HepG2 (cell line): ENCODE data around the gene DHX8. TPM values are rescaled to one million over a fixed set of nuclear protein-coding genes. Genes with fewer than 3 reads are reported as not detected.

Experiments
- CHD4 ChIP-seq: fragments of 200-600 bp; sonication (generic); IDR thresholded peaks from 2 replicates; pipeline ENCODE4 v1.7.0; 2017; ENCODE audit warnings: mild to moderate bottlenecking, low read length, borderline replicate concordance
- FOXC1 ChIP-seq: sonication (generic); formaldehyde crosslinking; IDR thresholded peaks from 2 replicates; pipeline ENCODE4 v1.8.0; 2022; ENCODE audit warnings: mild to moderate bottlenecking, missing genetic modification reagents, borderline replicate concordance
- HIVEP1 ChIP-seq: sonication (generic); formaldehyde crosslinking; IDR thresholded peaks from 2 replicates; pipeline ENCODE4 v1.4.0; 2020; ENCODE audit warnings: mild to moderate bottlenecking, missing genetic modification reagents
- HNRNPL ChIP-seq: fragments of 200-400 bp; formaldehyde crosslinking; IDR thresholded peaks from 2 replicates; pipeline ENCODE4 v1.6.1; 2017; ENCODE audit warnings: mild to moderate bottlenecking, low read depth, low read length
- HNRNPUL1 ChIP-seq: fragments of 200-400 bp; formaldehyde crosslinking; IDR thresholded peaks from 2 replicates; pipeline ENCODE4 v1.6.1; 2017; ENCODE audit warnings: low read depth, mild to moderate bottlenecking, low read length, moderate library complexity
- KAT2B ChIP-seq: fragments of 150-350 bp; IDR thresholded peaks from 2 replicates; pipeline ENCODE4 v1.6.1; 2014; ENCODE audit warnings: low read depth, low read length, borderline replicate concordance
- KLF11 ChIP-seq: IDR thresholded peaks from 2 replicates; pipeline ENCODE4 v1.6.1; 2016; ENCODE audit warnings: missing compliant biosample characterization
- MTA1 ChIP-seq: sonication (generic); formaldehyde crosslinking; IDR thresholded peaks from 2 replicates; pipeline ENCODE4 v1.4.0; 2020; ENCODE audit warnings: missing genetic modification reagents, mild to moderate bottlenecking, borderline replicate concordance
- RBM39 ChIP-seq: fragments of 200-400 bp; formaldehyde crosslinking; IDR thresholded peaks from one replicate; pipeline ENCODE4 v1.6.1; 2018; ENCODE audit warnings: antibody characterized with exemption, mild to moderate bottlenecking, low read depth, low read length; ENCODE audit not compliant: poor library complexity, severe bottlenecking
- RFX1 ChIP-seq: fragments of 450-650 bp; IDR thresholded peaks from 2 replicates; pipeline ENCODE4 v1.6.1; 2017
- SP1 ChIP-seq, 2 experiments: fragments of 450-650 bp in 1 of 2; sonication (generic) in 1 of 2; formaldehyde crosslinking in 1 of 2; IDR thresholded peaks; 2 replicates each; pipeline versions ENCODE4 v1.4.0 to v1.6.1; 2016 to 2020; ENCODE audit warnings: missing genetic modification reagents in 1 of 2
- ZBTB3 ChIP-seq: sonication (generic); formaldehyde crosslinking; IDR thresholded peaks from 2 replicates; pipeline ENCODE4 v1.4.0; 2020; ENCODE audit warnings: low read depth, mild to moderate bottlenecking, moderate library complexity, missing genetic modification reagents, borderline replicate concordance
- ZMYM2 ChIP-seq: sonication (generic); formaldehyde crosslinking; IDR thresholded peaks from 2 replicates; pipeline ENCODE4 v1.8.0; 2022; ENCODE audit warnings: mild to moderate bottlenecking, missing genetic modification reagents
- ZNF12 ChIP-seq: sonication (generic); formaldehyde crosslinking; IDR thresholded peaks from 2 replicates; pipeline ENCODE4 v1.5.0; 2020; ENCODE audit warnings: missing genetic modification reagents
- ZNF343 ChIP-seq: sonication (generic); formaldehyde crosslinking; IDR thresholded peaks from 2 replicates; pipeline ENCODE4 v1.4.0; 2020; ENCODE audit warnings: mild to moderate bottlenecking, missing genetic modification reagents
- ZNF777 ChIP-seq: sonication (generic); formaldehyde crosslinking; IDR thresholded peaks from 2 replicates; pipeline ENCODE4 v1.4.0; 2020; ENCODE audit warnings: missing genetic modification reagents
- polyA plus RNA-seq, 8 experiments: library from polyadenylated mRNA; depleted of rRNA in 3 of 8; stranded (reverse) in 7 of 8; unstranded in 1 of 8; fragments of >200 nt; fragmentation: Illumina TruSeq in 4 of 8; extraction: Trizol in 4 of 8; gene quantifications; 2 replicates each; pipeline versions ENCODE4 v1.2.1 to v1.2.3, GENCODE V29; 2011 to 2016; ENCODE audit warnings: low read depth in 4 of 8, missing spikeins in 1 of 8, mixed read lengths in 1 of 8; ENCODE audit not compliant: insufficient read depth in 1 of 8
- total RNA-seq, 5 experiments: library from RNA; depleted of rRNA; stranded (reverse); fragments of >200 nt; fragmentation: Illumina TruSeq; extraction: Trizol; gene quantifications; 2 replicates each; pipeline ENCODE4 v1.2.3, GENCODE V29; 2016; ENCODE audit warnings: low read depth in 1 of 5
- TF ChIP-seq, protein P1 (sequence below): sonication (generic); formaldehyde crosslinking; IDR thresholded peaks from 2 replicates; pipeline ENCODE4 v1.9.0; 2021; ENCODE audit warnings: missing genetic modification reagents, borderline replicate concordance
- TF ChIP-seq, protein P2 (sequence below): sonication (generic); formaldehyde crosslinking; IDR thresholded peaks from 2 replicates; pipeline ENCODE4 v1.8.1; 2023; ENCODE audit warnings: mild to moderate bottlenecking, moderate library complexity, missing genetic modification reagents
- TF ChIP-seq, protein P3 (sequence below): sonication (generic); formaldehyde crosslinking; IDR thresholded peaks from 2 replicates; pipeline ENCODE4 v1.4.0; 2020; ENCODE audit warnings: missing genetic modification reagents, borderline replicate concordance
- TF ChIP-seq, protein P4 (sequence below): sonication (generic); formaldehyde crosslinking; IDR thresholded peaks from 2 replicates; pipeline ENCODE4 v1.4.0; 2020; ENCODE audit warnings: missing genetic modification reagents
- TF ChIP-seq, protein P5 (sequence below): sonication (generic); formaldehyde crosslinking; IDR thresholded peaks from 2 replicates; pipeline ENCODE4 v1.5.1; 2020; ENCODE audit warnings: missing genetic modification reagents, mild to moderate bottlenecking, borderline replicate concordance

Gene DHX8
- total and polyA plus RNA-seq, 2 of the 13 experiments (the other 11 are each of a cell fraction or from before 2014, with no cell fraction given): 24.8 to 48.9 TPM

DNA sequence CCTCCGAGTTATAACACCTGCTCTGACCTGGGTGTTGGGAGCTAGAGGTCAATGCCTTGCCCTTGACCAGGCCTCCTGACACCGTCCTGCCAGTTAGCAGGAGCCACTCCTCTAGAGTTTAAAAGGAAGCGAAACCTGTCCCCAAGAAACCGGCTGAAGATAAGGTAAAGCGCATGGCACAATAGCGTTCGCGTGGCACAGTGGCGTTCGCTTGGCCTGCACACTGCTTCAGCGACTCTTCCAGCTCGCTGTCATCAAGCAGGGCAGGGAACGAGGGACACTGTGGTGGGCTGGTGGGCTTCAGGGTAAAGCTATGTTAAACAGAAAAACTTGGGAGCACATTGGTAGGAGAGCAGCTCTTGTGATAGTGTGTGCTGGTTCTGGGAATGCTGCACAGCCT lies 90.6 kb downstream of the DHX8 start (continued):
- TF ChIP-seq SP1 (IDR thresholded peaks at IDR 0.05) (no peak), SP1 (CRISPR knock-in tag; IDR thresholded peaks at IDR 0.05) (no peak), FOXC1 (CRISPR knock-in tag) (0 out of 2 replicates have a peak, but pooled peaks have one; percentile 10), HNRNPUL1 (no peak), ZNF12 (no peak), ZNF343 (no peak), ZMYM2 (CRISPR knock-in tag) (no peak), ZNF777 (CRISPR knock-in tag) (0 out of 2 replicates have a peak, but pooled peaks have one; percentile 10), RFX1 (no peak), MTA1 (peak; percentile 76; the same call in 1 of the 2 replicates), RBM39 (no peak), KLF11 (no peak), HNRNPL (0 out of 2 replicates have a peak, but pooled peaks have one; percentile 59), CHD4 (0 out of 2 replicates have a peak, but pooled peaks have one; percentile 4), KAT2B (no peak), ZBTB3 (CRISPR knock-in tag) (no peak), HIVEP1 (CRISPR knock-in tag) (0 out of 2 replicates have a peak, but pooled peaks have one; percentile 8)
- TF ChIP-seq, protein P1, sequence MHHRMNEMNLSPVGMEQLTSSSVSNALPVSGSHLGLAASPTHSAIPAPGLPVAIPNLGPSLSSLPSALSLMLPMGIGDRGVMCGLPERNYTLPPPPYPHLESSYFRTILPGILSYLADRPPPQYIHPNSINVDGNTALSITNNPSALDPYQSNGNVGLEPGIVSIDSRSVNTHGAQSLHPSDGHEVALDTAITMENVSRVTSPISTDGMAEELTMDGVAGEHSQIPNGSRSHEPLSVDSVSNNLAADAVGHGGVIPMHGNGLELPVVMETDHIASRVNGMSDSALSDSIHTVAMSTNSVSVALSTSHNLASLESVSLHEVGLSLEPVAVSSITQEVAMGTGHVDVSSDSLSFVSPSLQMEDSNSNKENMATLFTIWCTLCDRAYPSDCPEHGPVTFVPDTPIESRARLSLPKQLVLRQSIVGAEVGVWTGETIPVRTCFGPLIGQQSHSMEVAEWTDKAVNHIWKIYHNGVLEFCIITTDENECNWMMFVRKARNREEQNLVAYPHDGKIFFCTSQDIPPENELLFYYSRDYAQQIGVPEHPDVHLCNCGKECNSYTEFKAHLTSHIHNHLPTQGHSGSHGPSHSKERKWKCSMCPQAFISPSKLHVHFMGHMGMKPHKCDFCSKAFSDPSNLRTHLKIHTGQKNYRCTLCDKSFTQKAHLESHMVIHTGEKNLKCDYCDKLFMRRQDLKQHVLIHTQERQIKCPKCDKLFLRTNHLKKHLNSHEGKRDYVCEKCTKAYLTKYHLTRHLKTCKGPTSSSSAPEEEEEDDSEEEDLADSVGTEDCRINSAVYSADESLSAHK: no peak
- TF ChIP-seq, protein P2, sequence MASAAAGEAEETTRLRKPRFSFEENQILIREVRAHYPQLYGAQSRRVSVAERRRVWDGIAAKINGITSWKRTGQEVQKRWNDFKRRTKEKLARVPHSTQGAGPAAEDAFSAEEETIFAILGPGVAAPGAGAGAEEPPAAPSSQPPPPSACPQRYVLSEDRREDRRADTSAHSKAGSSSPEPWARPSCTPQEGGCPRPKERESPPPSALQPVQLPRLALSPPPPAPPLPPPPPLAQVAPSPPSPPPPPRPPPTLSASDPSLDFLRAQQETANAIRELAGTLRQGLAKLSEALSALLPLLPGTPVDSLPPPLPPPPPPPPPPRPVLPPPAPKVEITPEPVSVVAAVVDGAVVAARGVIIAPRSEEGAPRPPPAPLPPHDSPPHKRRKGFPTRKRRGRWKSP (CRISPR knock-in tag): no peak
- TF ChIP-seq, protein P3, sequence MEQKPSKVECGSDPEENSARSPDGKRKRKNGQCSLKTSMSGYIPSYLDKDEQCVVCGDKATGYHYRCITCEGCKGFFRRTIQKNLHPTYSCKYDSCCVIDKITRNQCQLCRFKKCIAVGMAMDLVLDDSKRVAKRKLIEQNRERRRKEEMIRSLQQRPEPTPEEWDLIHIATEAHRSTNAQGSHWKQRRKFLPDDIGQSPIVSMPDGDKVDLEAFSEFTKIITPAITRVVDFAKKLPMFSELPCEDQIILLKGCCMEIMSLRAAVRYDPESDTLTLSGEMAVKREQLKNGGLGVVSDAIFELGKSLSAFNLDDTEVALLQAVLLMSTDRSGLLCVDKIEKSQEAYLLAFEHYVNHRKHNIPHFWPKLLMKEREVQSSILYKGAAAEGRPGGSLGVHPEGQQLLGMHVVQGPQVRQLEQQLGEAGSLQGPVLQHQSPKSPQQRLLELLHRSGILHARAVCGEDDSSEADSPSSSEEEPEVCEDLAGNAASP (CRISPR knock-in tag): peak; percentile 26; the same call in 1 of the 2 replicates
- TF ChIP-seq, protein P4, sequence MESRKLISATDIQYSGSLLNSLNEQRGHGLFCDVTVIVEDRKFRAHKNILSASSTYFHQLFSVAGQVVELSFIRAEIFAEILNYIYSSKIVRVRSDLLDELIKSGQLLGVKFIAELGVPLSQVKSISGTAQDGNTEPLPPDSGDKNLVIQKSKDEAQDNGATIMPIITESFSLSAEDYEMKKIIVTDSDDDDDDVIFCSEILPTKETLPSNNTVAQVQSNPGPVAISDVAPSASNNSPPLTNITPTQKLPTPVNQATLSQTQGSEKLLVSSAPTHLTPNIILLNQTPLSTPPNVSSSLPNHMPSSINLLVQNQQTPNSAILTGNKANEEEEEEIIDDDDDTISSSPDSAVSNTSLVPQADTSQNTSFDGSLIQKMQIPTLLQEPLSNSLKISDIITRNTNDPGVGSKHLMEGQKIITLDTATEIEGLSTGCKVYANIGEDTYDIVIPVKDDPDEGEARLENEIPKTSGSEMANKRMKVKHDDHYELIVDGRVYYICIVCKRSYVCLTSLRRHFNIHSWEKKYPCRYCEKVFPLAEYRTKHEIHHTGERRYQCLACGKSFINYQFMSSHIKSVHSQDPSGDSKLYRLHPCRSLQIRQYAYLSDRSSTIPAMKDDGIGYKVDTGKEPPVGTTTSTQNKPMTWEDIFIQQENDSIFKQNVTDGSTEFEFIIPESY (CRISPR knock-in tag): peak; percentile 6; the same call in 1 of the 2 replicates
- TF ChIP-seq, protein P5, sequence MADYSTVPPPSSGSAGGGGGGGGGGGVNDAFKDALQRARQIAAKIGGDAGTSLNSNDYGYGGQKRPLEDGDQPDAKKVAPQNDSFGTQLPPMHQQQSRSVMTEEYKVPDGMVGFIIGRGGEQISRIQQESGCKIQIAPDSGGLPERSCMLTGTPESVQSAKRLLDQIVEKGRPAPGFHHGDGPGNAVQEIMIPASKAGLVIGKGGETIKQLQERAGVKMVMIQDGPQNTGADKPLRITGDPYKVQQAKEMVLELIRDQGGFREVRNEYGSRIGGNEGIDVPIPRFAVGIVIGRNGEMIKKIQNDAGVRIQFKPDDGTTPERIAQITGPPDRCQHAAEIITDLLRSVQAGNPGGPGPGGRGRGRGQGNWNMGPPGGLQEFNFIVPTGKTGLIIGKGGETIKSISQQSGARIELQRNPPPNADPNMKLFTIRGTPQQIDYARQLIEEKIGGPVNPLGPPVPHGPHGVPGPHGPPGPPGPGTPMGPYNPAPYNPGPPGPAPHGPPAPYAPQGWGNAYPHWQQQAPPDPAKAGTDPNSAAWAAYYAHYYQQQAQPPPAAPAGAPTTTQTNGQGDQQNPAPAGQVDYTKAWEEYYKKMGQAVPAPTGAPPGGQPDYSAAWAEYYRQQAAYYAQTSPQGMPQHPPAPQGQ (CRISPR knock-in tag): no peak
